Measurements from ENCODE around the gene THSD1.

- TF ChIP-seq CTCF (IDR thresholded peaks at IDR 0.05; ENCODE audit: low read depth, low read length) (no peak), EZH2phosphoT487 (IDR thresholded peaks at IDR 0.05; ENCODE audit: low read depth) (no peak)
These were observed 43.5 kb upstream of the THSD1 start for GRCh38 chr13:52449331-52450011.

Measured in OCI-LY3 (cell line).